HG03575 (cell line): Measurements from ENCODE around the gene AACS.
"Not testable (repeated sequence)": the region's sequence is repeated elsewhere in the genome, so short reads cannot be mapped to it uniquely, and the experiment has no call there.

ENCODE experiments used
- ATAC-seq: cut with Tn5 transposase; IDR thresholded peaks from one replicate; pipeline ENCODE4 v1.9.1; 2021; ENCODE audit not compliant: unreplicated experiment, insufficient number of reproducible peaks, low FRiP score; ENCODE audit errors: extremely low read depth

The AACS gene, protein sequence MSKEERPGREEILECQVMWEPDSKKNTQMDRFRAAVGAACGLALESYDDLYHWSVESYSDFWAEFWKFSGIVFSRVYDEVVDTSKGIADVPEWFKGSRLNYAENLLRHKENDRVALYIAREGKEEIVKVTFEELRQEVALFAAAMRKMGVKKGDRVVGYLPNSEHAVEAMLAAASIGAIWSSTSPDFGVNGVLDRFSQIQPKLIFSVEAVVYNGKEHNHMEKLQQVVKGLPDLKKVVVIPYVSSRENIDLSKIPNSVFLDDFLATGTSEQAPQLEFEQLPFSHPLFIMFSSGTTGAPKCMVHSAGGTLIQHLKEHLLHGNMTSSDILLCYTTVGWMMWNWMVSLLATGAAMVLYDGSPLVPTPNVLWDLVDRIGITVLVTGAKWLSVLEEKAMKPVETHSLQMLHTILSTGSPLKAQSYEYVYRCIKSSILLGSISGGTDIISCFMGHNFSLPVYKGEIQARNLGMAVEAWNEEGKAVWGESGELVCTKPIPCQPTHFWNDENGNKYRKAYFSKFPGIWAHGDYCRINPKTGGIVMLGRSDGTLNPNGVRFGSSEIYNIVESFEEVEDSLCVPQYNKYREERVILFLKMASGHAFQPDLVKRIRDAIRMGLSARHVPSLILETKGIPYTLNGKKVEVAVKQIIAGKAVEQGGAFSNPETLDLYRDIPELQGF

DNA sequence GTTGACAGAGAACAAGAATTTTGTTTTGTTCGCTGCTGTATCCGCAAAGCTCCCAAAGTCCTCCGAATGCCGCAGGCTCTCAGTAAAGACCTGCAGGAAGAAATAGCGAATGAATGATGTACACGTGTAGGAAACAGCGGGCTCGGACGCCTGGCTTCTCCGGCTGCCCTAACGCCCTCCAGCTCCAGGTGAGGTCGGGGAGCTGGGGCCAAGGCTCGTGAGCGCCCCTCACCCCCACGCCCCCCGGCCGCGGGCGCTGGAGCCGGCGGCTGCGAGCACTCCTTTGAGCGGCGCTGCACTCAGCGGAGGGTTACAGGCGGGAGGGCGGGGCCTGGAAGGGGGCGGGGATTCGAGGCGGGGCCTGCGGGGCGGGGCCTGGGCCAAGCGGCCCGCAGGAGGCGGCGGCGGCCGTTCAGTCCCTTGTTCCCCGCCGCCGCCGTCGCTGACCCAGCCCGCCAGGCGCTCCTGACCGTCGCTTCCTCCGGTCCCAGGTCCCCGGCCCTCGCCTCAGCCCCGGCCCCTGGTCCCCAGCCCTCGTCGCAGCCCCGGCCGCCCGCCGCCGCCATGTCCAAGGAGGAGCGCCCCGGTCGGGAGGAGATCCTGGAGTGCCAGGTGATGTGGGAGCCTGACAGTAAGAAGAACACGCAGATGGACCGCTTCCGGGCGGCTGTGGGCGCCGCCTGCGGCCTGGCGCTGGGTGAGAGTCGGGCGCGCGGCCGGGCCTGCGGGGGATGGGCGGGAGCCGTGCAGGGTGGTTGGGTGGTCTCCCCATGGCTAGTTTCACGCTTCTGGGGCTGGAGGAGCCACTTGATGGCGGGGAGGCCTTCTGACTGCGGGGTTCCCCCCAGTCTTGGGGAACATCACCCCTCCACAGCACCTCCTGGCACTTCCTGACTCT, at the start of gene AACS:
Gene AACS (plus strand): TSS at position 415 of the 898 bp plus-strand sequence. CDS start 150 bp downstream, at position 565.
- ATAC-seq: no peak

GRCh38 chr12:125015680-125016310, 49.4 kb upstream of the AACS start:
- ATAC-seq: no peak

DNA sequence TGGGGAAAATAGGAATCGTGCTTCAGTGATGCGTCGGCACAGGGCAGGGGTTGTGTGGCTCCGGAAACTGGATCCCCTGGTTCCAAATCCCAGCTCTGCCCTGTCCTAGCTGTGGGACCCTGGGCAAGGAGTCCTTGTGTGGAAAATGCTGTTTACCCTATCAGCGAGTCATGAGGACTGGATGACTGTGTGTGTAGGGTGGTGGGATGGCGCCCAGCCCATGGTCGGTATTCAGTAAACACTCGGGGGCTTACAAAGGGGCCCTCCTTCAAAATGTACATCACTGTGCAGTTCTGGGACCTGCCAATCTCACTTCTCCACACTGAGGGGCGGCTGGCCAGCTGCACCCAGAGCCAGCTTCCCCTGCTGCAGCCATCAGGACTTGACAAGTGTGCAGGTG, 47.4 kb upstream of the AACS start:
- ATAC-seq: no peak

DNA sequence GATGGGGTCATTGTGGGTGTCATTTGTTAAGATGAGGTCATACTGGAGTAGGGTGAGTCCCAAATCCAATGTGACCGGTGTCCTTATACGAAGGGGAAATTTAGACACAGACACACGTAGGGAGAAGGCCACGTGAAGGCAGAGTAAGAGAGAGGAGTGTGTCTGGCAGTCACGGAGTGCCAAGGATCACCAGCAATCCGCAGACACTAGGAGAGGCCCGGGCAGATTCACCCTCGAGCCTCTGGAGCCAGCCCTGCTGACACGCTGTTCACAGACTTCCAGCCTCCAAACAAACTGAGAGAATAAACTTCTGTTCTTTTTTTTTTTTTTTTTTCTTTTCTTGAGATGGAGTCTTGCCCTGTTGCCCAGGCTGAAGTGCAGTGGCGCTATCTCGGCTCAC, 46.9 kb upstream of the AACS start:
- ATAC-seq: no peak

DNA sequence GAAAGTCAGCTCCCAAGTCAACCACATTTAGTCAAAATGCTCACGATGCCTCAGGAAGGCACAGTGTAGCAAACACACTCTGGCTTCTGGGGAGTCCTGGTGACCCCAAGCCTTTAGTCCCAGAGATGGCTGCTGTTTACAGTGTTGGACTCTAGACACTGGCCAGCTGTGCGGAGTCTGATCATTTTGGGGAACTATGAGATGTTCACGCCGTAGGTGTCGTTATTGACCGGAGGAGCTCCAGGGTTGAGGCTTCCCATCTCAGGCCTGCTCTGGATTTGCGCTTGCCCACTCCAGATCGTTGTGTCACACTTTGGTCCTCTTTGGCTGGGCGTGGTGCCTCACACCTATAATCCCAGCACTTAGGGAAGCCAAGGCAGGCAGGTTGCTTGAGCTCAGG, 44.1 kb upstream of the AACS start:
- ATAC-seq: no peak

DNA sequence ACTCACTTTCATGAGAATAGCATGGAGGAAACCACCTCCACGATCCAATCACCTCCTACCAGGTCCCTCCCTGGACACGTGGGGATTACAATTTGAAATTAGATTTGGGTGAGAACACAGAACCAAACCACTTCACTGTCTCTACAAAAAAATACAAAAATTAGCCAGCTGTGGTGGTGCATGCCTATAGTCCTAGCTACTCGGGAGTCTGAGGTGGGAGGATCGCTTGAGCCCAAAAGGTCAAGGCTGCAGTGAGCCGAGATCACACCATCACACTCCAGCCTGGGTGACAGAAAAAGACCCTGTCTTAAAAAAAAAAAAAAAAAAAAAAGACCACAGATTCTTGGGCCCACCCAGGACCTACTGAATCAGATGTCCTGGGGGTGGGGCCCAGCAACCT, 43.5 kb upstream of the AACS start:
- no peak for ATAC-seq

DNA sequence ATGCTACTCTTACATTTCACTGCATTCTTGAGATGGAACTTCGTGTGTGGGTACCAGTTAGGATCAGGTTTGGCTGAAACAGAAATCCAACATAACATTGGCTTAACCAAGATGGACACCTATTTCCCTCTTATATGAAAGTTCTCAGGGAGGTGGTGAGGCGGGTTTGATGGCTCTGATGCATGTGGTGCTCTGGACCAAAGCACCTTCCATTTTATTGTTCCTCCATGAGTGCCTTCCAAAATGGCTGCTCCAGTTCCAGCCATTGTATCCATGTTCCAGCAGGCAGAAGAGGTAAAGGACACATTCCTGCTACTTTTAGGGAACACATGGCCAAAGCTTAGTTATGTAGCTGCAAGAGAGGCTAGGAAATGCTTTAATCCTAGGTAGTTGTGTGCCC, 42.2 kb upstream of the AACS start:
- ATAC-seq: no peak

DNA sequence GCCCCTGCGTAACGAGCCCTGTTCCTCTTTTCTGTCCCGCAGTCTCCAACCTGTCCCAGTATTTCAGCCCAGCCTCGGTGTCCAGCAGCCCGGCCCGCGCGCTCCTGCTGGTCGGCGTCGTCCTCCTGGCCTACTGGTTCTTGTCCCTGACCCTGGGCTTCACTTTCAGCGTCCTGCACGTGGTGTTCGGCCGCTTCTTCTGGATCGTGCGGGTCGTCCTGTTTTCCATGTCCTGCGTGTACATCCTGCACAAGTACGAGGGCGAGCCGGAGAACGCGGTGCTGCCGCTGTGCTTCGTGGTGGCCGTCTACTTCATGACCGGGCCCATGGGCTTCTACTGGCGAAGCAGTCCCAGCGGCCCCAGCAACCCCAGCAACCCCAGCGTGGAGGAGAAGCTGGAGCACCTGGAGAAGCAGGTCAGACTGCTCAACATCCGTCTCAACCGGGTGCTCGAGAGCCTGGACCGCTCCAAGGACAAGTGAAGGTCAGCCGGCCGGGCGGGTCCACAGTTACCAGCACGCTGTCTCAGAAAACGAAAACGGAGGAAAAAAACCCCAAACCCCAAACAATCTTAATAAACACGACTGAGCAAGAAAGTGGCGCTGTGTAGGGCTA, 40.2 kb upstream of the AACS start:
- ATAC-seq: no peak

- ATAC-seq: no peak
Observed at GRCh38 chr12:125025606-125026235, 39.5 kb upstream of the AACS start.

DNA sequence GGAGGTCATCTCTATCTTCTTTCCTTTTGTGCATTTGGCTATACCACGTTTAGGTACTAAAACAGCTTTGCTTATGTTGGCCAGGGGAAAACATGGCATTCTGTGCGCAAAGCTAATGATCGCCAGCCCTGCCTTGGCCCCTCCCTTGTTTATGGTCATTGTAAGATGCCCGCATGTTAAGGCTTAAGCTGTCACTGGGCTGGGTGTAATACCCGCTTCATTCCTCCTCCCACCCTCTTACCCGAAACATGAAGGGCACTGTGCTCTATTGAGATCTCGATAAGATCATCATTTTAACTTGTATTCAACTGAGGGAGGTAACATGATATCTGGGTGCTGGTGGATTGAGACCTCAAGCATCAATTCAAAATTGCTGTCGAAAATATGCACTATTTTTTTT, 37.1 kb upstream of the AACS start:
- ATAC-seq: no peak

DNA sequence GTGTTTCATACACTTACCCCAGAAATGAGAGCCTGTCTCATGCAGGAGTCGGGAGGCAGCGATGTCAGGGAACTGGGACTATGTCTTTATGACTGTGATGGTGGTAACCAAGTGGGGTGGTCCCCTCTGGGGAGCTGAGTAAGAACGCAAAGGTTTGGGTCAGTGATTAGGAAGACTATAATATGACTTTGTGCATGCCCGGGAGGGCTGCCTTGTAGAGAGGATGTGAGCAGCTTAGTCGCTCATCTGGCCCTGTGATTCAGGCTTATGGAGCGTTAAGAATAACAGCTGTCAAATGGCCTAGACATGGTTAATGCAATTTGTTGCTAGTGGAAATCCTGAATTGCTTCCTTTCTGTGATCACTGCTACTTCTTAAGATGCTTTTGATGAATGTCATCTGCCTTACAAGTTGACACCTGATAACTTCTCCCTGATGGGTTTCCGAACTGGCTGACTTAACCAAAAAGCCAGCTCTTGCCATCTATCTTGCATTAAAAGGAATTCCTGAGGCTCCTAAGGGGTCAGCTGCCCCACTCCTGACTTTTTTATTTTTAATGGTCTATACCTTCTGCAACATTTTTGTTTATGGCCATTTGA, 35.4 kb upstream of the AACS start:
- ATAC-seq: no peak

DNA sequence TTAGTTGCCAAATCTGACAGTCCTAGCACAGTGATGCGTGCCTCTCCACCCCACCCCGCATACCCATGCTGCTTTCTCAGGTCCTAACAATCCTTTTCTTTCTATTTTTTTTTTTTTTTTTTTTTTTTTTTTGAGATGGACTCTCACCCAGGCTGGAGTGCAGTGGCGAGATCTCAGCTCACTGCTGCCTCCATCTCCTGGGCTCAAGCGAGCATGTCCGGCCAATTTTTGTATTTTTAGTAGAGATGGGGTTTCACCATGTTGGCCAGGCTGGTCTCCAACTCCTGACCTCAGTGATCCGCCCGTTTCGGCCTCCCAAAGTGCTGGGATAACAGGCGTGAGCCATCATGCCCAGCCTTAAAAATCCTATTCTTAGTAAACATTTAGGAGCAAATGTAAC, 33.8 kb upstream of the AACS start:
- not testable (repeated sequence) for ATAC-seq

- ATAC-seq: no peak
Observed at GRCh38 chr12:125032466-125033152, 32.6 kb upstream of the AACS start.

- no peak for ATAC-seq
Observed at GRCh38 chr12:125033288-125033687, 31.9 kb upstream of the AACS start.

DNA sequence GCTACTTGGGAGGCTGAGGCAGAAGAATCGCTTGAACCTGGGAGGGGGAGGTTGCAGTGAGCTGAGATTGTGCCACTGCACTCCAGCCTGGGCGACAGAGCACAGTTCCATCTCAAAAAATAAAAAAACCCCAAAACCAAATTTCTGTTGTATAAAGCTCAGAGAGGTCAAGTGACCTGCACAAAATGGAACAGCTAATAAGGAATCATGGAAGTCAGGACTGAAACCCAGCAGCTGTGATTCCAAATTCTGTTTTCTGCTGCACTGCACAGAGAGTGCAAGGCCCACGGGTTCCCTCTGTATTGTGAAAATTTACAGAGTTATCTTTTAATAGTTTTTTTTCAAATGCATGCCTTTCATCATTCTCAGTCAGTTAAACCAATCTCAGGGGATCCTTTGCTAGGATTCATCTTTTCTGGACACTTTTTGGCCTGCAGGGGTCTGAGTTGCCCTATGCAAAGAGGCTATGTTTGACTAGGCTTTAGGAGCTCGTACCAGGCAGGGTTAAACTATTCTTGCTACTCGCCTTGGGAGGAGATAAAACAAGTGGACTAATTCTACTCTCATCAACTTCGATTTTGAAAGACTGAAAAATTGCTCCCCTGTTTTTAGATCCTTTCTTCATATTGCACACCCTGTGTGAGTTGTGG, 26.1 kb upstream of the AACS start:
- ATAC-seq: no peak

- no peak for ATAC-seq
Observed at GRCh38 chr12:125049093-125049458, 16.2 kb upstream of the AACS start.

DNA sequence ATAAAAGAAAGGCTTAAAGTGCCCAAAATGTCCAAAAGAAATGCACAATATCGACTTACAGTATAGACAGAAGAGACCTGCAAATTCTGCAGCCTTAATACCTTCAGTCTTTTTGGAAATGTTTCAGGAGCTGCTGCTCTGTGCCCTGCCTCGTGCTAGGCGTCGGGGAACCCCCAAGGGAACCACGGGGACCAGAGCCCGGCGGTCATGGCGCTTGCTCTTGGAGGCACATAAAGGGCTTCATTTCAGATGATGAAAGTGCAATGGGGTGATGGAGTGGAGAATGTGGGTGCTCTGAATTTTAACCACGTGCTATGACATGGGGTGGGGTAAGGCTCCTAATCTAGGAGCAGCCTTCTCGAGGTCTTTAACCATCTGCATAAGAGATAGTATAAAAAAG, 14.8 kb upstream of the AACS start:
- no peak for ATAC-seq
